HL-60 (cell line): ENCODE results near the gene PLXNA2.

Experiments used
- GABPA ChIP-seq: IDR thresholded peaks from 2 replicates; pipeline ENCODE4 v1.6.1; 2012; ENCODE audit warnings: low read depth
- POLR2AphosphoS5 ChIP-seq: IDR thresholded peaks from 2 replicates; pipeline ENCODE4 v1.6.1; 2012; ENCODE audit warnings: low read depth
- TF ChIP-seq, protein P1 (sequence below): IDR thresholded peaks from 2 replicates; pipeline ENCODE4 v1.6.1; 2012; ENCODE audit warnings: low read depth; ENCODE audit not compliant: insufficient replicate concordance
- TF ChIP-seq, protein P2 (sequence below): IDR thresholded peaks from one replicate; pipeline ENCODE4 v1.5.1; 2011; ENCODE audit warnings: low read length, control low read depth, inconsistent platforms; ENCODE audit not compliant: insufficient read depth

DNA sequence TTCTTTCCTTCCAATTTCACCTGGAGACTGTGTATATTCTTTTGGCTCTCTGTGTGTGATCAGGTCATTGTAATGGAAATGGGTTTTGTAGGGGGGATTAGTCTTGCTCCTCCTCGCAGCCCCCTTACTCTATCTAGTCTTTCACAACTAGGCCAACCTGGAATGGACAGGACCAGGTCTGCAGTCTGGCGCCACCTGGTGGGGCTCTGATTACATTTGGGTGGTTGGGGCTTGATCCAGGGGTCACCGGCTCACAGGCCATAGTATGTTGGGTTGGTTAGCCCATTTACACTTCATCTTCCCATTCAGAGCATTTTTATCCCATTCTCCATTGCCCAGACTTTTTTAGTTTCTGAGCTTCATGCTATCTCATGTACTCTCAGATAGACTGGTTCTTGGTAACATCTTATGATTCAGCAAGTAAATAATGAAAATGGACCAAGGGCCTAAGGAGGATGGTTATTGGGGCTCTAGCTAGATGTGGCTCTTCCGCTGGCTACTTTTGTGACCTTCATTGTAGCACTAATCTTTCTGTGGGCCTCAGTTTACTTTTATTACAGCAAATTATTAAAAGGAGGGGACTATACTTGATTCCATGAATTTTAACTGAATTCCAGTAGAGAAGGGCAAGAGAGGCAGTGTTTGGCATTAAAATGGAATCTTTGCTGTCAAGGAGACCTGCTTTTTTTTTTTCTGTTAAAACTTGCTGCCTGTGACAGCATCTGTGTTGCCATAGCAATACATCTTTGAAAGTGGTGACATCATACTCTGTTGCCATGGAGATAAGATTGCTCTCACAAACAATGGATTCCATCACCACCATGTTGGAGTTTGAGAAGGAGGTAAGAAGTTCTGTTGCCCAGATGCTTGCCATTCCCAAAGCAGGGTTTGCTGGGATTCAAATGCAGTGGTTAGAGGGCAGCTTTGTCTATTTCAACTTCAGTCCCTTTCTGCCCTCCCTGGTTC lies 150.1 kb downstream of the PLXNA2 start:
- TF ChIP-seq, protein P1, sequence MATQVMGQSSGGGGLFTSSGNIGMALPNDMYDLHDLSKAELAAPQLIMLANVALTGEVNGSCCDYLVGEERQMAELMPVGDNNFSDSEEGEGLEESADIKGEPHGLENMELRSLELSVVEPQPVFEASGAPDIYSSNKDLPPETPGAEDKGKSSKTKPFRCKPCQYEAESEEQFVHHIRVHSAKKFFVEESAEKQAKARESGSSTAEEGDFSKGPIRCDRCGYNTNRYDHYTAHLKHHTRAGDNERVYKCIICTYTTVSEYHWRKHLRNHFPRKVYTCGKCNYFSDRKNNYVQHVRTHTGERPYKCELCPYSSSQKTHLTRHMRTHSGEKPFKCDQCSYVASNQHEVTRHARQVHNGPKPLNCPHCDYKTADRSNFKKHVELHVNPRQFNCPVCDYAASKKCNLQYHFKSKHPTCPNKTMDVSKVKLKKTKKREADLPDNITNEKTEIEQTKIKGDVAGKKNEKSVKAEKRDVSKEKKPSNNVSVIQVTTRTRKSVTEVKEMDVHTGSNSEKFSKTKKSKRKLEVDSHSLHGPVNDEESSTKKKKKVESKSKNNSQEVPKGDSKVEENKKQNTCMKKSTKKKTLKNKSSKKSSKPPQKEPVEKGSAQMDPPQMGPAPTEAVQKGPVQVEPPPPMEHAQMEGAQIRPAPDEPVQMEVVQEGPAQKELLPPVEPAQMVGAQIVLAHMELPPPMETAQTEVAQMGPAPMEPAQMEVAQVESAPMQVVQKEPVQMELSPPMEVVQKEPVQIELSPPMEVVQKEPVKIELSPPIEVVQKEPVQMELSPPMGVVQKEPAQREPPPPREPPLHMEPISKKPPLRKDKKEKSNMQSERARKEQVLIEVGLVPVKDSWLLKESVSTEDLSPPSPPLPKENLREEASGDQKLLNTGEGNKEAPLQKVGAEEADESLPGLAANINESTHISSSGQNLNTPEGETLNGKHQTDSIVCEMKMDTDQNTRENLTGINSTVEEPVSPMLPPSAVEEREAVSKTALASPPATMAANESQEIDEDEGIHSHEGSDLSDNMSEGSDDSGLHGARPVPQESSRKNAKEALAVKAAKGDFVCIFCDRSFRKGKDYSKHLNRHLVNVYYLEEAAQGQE = no peak
- TF ChIP-seq, protein P2, sequence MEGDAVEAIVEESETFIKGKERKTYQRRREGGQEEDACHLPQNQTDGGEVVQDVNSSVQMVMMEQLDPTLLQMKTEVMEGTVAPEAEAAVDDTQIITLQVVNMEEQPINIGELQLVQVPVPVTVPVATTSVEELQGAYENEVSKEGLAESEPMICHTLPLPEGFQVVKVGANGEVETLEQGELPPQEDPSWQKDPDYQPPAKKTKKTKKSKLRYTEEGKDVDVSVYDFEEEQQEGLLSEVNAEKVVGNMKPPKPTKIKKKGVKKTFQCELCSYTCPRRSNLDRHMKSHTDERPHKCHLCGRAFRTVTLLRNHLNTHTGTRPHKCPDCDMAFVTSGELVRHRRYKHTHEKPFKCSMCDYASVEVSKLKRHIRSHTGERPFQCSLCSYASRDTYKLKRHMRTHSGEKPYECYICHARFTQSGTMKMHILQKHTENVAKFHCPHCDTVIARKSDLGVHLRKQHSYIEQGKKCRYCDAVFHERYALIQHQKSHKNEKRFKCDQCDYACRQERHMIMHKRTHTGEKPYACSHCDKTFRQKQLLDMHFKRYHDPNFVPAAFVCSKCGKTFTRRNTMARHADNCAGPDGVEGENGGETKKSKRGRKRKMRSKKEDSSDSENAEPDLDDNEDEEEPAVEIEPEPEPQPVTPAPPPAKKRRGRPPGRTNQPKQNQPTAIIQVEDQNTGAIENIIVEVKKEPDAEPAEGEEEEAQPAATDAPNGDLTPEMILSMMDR = peak; percentile 54
- TF ChIP-seq POLR2AphosphoS5 = no peak
- no peak for TF ChIP-seq GABPA
